Cerebellar nuclear complex (tissue), 1 donor: ENCODE data around the gene PHYHIPL.
"Not testable (repeated sequence)": the region's sequence is repeated elsewhere in the genome, so short reads cannot be mapped to it uniquely, and the experiment has no call there.

Source experiments
- DNase-seq, 2 experiments: peaks; one replicate each; lab custom pipeline; 2025; lab: John Stamatoyannopoulos, UW

PHYHIPL gene

DNA sequence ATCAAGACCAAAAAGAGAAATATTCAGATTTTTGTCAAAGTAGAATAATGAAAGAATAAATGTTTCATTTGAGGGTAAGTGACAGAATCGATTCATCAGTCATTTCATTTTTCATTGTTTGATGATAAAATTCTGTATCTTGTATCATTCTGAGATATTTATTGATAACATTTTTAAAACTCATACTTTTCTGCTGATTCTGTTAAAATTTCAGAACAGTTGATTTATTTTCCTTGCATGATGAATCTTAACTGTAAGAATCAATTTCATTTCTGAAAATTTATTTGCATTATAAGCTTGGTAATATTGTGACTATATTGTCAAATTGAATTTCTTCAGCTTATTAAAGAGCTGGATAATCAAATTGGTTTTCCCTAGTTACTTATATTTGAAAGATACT is 13.9 kb downstream of the PHYHIPL start:
- DNase-seq: no peak

DNA sequence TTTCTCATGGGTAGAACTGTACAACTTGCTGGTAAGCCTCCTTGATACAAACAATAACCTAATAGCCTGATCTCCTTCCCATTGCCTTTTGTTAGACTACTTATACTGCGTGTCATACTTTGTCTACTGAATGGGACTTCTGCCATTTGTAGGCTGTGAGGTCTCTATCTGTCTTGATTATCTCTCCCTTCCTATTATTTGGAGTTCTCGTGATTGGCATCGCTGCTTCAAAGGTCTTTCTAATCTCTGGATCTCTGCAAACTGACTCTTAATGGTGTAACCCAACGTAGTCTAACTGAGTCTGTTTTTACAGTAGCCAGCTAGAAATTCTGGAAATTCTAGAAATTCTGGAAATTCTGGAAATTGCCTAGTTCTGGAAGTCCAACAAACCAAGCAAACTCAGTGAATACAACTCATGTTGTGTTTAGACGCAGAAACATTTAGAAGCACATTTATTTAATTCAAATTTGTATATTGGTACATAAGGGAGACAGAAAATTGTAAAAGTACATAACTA is 29.8 kb downstream of the PHYHIPL start:
- DNase-seq: no peak

DNA sequence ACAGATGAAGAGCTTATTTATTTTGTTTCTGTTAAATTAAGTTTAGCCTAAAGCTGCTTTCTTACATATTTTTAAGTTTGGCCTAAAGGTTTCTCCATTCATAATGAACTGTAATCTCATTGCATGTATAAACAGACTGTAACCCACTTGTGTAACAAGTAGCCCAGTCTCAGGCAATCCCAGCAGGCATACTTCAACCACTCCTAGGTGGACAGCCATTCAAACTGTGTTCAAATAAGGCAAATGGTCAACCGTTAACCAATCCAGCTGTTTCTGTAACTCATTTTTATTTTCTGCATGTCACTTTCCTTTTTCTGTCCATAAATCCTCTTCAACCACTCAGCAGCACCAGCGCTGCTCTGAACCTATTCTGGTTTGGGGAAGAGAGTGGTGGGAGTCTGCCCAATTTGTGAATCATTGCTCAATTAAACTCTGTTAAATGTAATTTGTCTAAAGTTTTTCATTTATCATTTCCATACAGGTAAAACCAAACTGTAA is 35.9 kb downstream of the PHYHIPL start:
- DNase-seq: no peak

DNA sequence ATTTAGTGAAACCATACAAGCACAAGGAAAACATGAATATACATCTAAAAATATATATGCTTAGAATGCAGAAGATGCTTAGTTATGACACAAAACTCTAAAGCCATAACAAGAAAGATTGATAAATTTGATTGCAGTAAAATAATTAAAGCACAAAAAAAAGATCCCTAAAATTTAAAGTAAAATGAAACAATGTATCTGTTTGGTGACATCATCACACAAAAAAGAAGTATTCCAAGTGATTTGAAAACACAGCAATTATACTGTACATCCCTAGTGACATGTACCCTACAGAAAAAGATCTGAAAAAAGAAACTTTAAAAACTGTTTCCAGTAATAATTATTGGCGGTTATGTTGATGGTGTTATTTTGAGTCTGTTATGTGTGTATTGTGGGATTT is 37.7 kb downstream of the PHYHIPL start:
- DNase-seq: no peak

DNA sequence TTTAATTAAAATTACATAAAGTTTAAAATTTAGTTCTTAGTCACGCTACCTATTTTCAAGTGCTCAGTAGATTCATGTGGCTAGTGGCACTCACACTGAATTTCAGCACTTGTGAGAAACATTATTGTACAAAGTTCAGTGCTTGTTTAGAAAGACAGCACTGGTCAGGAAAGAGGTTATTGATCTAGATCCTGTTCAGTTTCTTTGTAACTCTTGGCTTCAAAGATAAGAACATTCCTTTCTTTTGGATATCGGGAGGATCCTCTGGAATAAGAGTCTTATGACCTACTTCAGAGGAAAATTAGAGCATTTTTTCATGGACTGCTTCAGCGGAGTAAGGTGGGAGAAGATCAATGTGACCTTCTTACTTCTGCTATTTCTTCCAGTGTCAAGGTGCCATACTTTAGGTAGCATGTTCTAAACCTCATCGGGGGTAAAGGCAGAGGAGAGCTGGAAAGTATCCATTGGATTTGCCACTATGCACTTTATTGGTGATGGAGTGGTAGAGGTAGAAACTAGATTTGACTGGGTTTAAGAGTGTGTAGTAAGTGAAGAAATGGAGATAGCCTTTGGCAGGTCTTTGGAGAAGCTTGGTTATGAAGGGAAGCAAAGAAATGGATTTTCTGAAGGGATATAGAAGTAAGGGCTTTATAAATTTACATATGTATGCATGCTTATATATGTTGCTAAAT is 39.9 kb downstream of the PHYHIPL start:
- no peak for DNase-seq

DNA sequence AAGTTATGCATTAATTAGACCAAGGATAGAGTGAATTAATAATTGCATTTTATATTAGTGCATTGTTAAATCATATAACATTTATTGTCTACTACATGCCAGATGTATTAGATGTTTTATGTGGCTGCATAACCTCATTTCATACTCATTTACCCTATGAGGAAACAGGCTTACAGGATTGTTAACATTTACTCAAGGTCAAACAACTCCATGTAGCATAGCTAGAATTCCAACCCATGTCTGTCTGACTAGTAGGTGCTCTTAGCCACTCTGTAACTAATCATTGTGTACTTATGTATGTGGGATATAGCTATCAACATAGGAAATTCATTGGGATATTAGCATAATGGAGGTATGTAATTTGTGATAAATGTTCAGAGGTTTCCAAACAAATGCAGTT is 46.3 kb downstream of the PHYHIPL start:
- no peak for DNase-seq

DNA sequence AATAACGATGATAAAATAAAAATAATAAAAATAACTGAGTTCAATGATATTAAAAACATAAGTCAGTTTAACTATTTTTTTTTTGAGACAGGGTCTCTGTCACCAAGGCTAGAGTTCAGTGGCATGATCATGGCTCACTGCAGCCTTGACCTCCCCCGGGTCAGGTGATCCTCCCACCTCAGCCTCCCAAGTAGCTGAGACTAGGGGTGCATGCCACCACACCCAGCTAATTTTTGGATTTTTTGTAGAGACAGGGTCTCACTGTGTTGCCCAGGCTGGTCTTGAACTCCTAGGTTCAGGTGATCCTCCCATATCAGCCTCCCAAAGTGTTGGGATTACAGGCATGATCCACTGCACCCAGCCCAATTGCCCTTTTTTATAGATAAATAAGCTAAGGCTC is 47.2 kb downstream of the PHYHIPL start:
- not testable (repeated sequence) for DNase-seq

DNA sequence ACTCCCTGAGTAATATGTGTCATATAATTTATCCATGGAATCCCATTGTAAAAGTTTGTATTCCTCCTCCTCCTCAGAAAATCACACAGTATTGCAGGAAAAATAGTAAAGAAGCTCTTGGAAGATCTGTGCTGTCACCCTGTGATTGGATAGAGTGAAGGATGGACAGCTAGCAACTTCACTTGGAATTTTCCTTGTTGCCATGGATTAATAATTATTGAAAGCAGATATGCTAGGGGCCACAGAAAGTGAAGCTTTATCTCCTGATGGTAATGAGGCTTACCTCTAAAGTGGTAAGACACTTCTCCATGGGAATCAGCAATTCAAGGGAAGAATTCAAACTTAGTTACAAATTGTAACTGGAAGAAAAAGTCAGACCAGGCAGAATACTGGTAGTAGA is 48.8 kb downstream of the PHYHIPL start:
- no peak for DNase-seq

DNA sequence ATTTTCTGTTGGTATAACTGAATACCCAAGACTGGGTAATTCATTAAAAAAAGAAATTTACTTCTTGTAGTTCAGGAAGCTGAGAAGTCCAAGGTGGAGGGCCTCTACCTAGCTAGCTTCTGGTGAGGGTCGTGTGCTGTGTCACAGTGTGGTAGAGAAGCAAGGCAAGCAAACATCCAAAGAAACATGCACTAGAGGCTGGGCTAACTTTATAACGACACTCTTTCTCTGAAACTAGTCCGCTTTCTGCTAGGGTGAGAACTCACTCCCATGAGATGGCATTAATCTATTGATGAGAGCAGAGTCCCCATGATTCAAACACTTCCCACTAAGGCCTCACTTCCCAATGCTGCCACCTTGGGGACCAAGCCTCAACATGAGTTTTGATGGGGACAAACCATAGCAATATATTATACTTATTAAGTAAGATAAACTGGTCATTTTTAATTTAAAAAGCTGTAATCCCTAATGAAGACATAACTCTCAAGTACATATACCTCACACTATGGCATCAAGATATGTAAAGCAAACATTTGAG is 50.8 kb downstream of the PHYHIPL start:
- DNase-seq: no peak

DNA sequence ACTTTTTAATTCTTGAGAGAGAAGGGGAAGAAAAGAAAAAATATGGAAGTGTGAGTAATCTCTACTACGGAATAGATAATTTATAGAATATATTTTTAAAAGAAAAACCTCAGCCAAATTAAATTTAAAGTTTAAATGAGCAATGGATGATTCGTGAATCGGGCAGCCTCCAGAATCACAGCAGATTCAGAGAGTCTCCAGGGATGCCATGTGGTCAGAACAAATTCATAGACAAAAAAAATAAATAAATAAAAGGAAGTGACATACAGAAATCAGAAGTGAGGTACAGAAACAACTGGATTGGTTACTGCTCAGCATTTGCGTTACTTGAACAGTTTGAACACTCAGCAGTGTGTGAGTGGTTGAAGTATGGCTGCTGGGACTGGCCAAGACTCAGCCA is 53.0 kb downstream of the PHYHIPL start:
- DNase-seq: no peak

DNA sequence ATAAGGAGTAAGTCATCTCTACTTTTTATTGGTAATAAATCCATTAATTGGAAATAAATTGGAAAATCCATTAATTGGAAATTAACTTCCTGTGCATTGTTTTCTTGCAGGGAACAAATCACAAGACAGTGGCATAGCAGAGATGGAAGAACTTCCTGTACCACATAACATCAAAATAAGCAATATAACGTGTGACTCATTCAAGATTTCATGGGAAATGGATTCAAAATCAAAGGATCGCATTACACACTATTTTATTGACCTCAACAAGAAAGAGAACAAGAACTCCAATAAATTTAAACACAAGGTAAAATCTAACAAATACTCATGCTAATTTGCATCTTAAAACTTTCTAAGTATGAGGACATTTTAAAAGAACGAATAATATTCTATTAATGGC is 57.8 kb downstream of the PHYHIPL start:
- DNase-seq: no peak

DNA sequence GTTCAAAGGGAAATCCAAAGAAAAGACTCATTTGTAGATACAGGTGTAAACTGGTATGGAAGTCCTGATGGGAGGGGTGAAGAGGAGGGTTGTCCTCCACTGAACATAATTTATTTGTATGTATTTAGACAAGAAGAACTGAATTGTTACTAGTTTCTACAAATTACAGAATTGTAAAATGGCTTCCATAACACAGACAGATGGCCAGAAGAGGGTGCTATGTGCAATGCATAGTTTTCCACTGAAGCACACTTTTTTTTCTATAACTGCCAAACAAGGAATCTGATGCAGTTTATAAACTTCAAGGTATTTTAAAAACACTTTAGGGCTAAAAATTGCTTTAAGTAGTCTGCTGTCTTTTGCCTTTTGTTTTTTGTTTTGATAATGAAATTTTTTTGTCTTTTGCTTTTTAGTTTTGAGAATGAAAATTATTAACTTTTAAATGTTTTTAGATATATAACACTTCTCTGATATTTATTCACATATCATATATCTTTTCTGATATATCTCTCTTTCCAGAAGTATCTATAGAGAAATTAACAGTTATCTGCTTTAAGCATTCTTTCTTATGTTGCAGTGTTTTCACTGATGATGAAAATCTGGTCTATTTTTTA is 58.5 kb downstream of the PHYHIPL start:
- DNase-seq: no peak

DNA sequence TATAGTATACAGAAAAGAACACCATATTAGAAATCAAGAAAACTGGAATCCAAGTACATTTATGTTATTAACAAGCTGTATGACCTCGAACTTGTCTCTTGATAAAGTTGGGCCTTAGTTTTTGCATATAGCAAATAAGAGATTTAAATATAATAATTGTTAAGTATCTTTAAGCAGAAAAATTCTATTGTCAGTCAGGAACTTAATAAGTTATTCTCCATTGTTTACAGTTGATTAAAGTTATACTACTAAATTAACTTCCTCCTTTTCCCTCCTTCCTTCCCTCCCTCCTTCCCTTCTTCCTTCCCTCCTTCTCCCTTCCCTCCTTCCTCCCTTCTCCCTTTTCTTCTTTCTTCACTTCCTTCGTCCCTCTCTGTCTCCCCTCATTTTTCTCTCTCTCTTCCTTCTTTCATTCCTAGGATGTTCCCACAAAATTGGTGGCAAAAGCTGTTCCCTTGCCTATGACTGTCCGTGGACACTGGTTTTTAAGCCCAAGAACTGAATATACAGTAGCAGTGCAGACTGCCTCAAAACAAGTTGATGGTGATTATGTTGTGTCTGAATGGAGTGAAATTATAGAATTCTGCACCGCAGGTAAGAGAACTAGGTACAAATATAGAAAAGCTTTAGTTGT is 59.7 kb downstream of the PHYHIPL start:
- DNase-seq: no peak

DNA sequence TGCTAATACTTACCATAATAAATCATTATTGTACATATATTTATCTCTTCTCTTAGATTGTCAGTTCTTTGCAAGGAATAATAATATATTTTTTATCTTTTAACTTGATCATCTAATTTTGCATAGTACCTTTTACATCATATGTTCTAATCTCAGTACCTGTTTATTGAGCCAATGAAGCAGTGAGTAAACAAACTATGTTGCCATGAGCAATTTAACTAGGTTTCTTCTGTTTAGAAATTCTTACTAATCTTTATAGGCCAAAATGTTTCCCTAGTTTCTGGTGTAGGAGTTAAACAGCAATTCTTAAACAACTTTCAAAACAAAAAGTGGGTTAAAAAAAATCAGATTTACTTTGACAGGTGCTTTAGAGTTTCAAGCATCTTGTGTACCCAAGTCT is 61.3 kb downstream of the PHYHIPL start:
- no peak for DNase-seq

DNA sequence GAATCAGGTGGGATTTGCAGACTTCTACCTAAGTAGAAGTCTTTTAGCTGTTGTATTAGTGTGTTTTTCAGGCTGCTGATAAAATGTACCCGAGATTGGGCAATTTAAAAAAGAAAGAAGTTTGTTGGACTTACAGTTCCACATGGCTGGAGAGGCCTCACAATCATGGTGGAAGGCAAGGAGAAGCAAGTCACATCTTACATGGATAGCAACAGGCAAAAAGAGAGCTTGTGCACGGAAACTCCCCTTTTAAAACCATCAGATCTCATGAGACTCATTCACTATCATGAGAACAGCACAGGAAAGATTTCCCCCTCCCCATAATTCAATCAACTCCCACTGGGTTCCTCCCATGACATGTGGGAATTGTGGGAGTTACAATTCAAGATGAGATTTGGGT is 62.7 kb downstream of the PHYHIPL start:
- not testable (repeated sequence) for DNase-seq

DNA sequence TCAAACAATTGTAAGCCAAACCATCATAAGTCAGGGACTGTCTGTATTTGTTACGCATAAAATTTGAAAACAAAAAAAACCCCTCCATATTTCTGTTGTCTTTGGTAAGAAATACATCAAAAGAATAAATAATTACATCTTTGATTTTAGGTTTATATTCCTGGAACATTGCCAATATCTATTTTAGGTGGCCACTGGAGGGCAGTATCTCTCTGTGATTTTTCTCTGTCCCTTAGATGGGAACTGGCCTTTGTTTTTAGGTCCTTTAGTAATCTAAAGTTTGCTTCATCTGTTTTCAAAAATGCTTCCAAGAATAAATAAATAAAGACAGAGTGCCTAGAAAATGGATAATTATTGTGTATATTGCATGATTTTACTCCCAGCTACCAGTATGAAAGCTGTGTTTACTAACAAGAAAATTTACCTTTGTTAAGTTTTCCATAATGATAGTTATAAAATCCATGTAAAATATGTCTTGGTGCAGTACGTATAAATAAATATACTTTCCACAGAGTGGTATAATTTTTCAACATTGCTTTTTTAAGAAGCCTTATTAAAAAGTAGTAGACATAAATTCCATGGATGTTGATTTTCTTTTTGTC is 64.2 kb downstream of the PHYHIPL start:
- peak in 1 of 2 experiments; percentile 16 for DNase-seq

DNA sequence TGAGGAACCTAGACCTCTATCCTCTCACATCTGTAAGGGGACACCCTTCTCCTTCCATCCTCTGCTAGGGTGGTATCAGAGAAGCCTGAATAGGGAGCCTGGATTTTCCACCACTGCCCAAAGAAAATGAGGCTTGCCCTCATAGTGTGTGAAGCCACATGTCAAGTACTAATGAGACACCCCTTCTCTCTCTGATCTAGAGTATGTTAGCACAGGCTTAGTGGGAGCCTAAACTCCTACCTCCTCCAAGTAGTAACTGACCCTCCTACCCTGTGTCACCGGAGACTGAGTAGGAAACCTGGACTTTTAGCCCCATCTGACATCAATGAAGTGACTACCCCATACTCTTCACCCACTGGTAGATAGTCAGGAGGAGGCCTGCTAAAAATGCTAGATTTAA is 65.6 kb downstream of the PHYHIPL start:
- DNase-seq: no peak

DNA sequence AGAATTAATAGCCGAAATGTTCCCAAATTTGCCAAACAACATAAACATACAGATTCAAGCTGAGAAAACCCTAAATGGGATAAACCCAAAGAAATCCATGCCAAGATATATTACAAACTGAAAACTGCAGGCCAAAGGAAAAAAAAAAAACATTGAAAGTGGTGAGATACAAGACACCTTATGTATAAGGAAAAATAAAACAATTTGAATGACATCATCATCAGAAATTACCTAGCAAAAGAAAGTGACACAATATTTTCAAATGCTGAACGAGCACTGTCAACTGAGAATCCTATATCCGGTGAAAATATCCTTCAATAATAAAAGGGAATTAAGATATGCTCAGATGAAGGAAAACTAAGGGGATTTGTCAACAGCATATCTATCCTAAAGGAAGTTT is 66.5 kb downstream of the PHYHIPL start:
- DNase-seq: no peak

DNA sequence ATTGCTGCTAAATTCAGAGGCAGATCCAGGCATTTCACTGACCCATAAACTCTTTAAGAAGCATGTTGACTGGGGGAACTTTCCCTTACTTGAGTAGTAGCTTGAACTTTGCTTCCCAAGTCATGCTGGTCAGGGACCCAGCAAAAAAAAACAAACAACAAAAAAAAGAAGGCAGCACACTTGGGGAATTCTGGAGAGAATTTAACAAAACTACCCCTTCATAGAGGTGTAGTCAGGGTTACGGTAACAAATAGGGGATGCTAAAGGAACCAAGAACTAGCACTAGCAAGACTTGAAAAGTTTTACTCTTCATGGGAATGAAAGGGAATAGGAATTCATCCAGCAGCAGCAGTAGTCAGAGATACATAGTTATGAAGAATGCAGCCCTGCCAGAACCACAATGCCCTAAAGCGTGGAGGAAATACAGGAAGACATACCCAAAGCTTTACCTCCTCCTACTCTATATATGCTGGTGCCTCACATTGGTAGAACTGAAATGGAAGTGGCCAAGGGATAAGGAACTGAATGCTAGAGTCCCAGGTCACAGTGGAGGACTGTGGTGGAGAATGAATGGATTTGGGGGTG is 67.3 kb downstream of the PHYHIPL start:
- DNase-seq: no peak

DNA sequence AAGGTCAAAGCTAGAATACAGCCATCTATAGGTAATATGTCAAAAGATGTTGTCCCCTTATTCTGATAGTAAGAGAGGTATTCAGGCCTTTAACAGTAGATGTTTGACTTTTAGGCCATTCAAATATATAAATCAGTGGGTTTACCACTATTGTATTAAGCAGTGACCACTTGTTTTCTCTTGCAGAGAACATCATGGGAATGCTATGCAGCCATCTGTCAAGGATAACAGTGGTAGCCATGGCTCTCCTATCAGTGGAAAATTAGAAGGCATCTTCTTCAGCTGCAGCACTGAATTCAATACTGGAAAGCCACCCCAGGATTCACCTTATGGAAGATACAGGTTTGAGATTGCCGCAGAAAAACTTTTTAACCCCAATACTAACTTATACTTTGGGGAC is 68.4 kb downstream of the PHYHIPL start:
- DNase-seq: no peak

DNA sequence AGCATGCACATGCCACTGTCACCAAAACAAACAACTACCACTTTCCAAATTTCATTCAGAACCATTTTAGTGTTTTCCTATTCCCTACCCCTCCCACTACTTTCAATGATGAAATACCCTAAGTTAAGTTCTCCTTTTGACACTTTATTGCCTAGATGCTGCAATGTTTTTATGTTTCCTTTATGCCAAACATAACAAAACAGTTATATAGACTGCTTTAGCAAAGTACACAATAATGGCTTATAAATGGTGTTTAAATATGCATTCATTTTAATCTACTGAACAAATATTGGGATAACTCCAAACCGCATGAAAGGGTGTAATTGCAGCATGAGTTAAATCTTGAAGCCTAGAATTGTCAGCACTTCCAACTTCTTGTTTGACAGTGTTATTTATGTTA is 69.2 kb downstream of the PHYHIPL start:
- DNase-seq: no peak

DNA sequence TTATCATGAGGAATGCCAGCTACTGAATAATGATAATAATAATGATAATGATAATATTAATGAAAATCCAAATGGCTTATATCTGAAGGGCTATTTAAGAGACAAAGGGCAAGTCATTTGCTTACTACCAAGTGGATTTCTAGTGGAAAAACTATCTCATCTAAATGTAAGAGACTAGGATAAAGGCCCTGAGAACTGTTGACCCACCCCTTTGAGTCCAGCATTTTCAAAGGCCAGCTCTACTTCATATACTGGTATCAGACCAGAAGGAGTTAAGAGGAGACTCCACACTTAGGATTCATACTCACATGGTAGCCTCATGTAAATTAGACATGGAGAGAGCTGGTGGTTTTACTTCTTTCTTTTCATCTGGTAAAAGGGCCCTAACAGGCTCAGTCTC is 76.0 kb downstream of the PHYHIPL start:
- no peak for DNase-seq
